DOHH2 (cell line): Measurements from ENCODE around the gene IQSEC1.

Experiments
- H3F3A ChIP-seq: fragments of 200-600 bp; sonication (generic), shearing (Covaris generic); 2 replicates; pipeline ENCODE4 v1.6.0; 2016; ENCODE audit warnings: antibody characterized with exemption, mild to moderate bottlenecking; ENCODE audit not compliant: control insufficient read depth, insufficient read depth
- H3K27ac ChIP-seq: fragments of 200-600 bp; sonication (generic); 2 replicates; pipeline ENCODE4 v1.5.1; 2014; ENCODE audit warnings: low read depth, mild to moderate bottlenecking, low read length, moderate library complexity
- H3K27me3 ChIP-seq: fragments of 200-600 bp; sonication (generic); 2 replicates; pipeline ENCODE4 v1.6.1; 2014; ENCODE audit warnings: mild to moderate bottlenecking, low read length, mixed read lengths; ENCODE audit not compliant: control insufficient read depth
- H3K36me3 ChIP-seq: fragments of 200-600 bp; sonication (generic); 2 replicates; pipeline ENCODE4 v1.6.1; 2014; ENCODE audit warnings: mild to moderate bottlenecking, low read length, moderate library complexity, mixed read lengths; ENCODE audit not compliant: control insufficient read depth
- H3K4me1 ChIP-seq: fragments of 200-600 bp; sonication (generic); 2 replicates; pipeline ENCODE4 v1.6.1; 2014; ENCODE audit warnings: mild to moderate bottlenecking, low read length, mixed read lengths; ENCODE audit not compliant: control insufficient read depth
- H3K4me2 ChIP-seq: fragments of 200-600 bp; sonication (generic); 2 replicates; pipeline ENCODE4 v1.6.0; 2014; ENCODE audit warnings: mild to moderate bottlenecking, low read length, moderate library complexity
- H3K4me3 ChIP-seq: fragments of 200-600 bp; sonication (generic); 2 replicates; pipeline ENCODE4 v1.5.1; 2014; ENCODE audit warnings: mild to moderate bottlenecking, low read length, mixed read lengths
- H3K79me2 ChIP-seq: fragments of 200-600 bp; sonication (generic); 2 replicates; pipeline ENCODE4 v1.6.1; 2014; ENCODE audit warnings: mild to moderate bottlenecking, low read length, mixed read lengths; ENCODE audit not compliant: control insufficient read depth
- H3K9me2 ChIP-seq: fragments of 200-600 bp; sonication (generic); replicated peaks from 2 replicates; pipeline ENCODE4 v1.6.1; 2014; ENCODE audit warnings: mild to moderate bottlenecking, low read length, mixed read lengths; ENCODE audit not compliant: control insufficient read depth
- H3K9me3 ChIP-seq: fragments of 200-600 bp; sonication (generic); 2 replicates; pipeline ENCODE4 v1.6.1; 2014; ENCODE audit warnings: antibody characterized with exemption, low read length, mixed read lengths; ENCODE audit not compliant: control insufficient read depth, insufficient read depth
- H4K20me1 ChIP-seq: fragments of 200-600 bp; sonication (generic); 2 replicates; pipeline ENCODE4 v1.6.0; 2014; ENCODE audit warnings: low read depth, mild to moderate bottlenecking, antibody characterized with exemption, low read length, moderate library complexity; ENCODE audit not compliant: control insufficient read depth, insufficient read depth
- CTCF ChIP-seq: fragments of 200-600 bp; sonication (generic); IDR thresholded peaks from one replicate; pipeline ENCODE4 v1.5.1; 2014; ENCODE audit warnings: antibody characterized with exemption, mild to moderate bottlenecking, low read depth, low read length; ENCODE audit not compliant: poor library complexity, severe bottlenecking
- EZH2phosphoT487 ChIP-seq: fragments of 200-600 bp; sonication (generic); IDR thresholded peaks from 2 replicates; pipeline ENCODE4 v1.6.1; 2017; ENCODE audit warnings: borderline replicate concordance, mild to moderate bottlenecking, antibody characterized with exemption, low read length, moderate library complexity, mixed read lengths

Gene IQSEC1

GRCh38 chr3:12852201-12852600 is 221.0 kb downstream of the IQSEC1 start:
- no peaks in the 10 kb centered on the region for H3F3A ChIP-seq
- no peaks in the 10 kb centered on the region for H3K9me2 ChIP-seq
- no peak overlapping the region for H3K4me3 ChIP-seq
- no peaks in the 10 kb centered on the region for H4K20me1 ChIP-seq
- no peaks in the 10 kb centered on the region for H3K36me3 ChIP-seq
- no peak overlapping the region for H3K27ac ChIP-seq
- H3K4me2 ChIP-seq = no peak overlapping the region
- H3K27me3 ChIP-seq = peaks cover 31% of the 10 kb centered on the region
- TF ChIP-seq EZH2phosphoT487 (no peak), CTCF (no peak)
- no peaks in the 10 kb centered on the region for H3K9me3 ChIP-seq
- no peaks in the 10 kb centered on the region for H3K79me2 ChIP-seq
- no peaks in the 10 kb centered on the region; the same call in 1 of the 2 replicates for H3K4me1 ChIP-seq
